GM19023 (cell line): ENCODE results near the gene SFXN5.

Experiments used
- ATAC-seq: cut with Tn5 transposase; IDR thresholded peaks from one replicate; pipeline ENCODE4 v1.9.1; 2021; ENCODE audit warnings: mild to moderate bottlenecking, moderate library complexity; ENCODE audit not compliant: unreplicated experiment

Gene SFXN5

GRCh38 chr2:73053316-73054114 is 18.0 kb downstream of the SFXN5 start:
- no peak for ATAC-seq

- ATAC-seq, result no peak
These were observed 21.4 kb downstream of the SFXN5 start for GRCh38 chr2:73050121-73050545.

DNA sequence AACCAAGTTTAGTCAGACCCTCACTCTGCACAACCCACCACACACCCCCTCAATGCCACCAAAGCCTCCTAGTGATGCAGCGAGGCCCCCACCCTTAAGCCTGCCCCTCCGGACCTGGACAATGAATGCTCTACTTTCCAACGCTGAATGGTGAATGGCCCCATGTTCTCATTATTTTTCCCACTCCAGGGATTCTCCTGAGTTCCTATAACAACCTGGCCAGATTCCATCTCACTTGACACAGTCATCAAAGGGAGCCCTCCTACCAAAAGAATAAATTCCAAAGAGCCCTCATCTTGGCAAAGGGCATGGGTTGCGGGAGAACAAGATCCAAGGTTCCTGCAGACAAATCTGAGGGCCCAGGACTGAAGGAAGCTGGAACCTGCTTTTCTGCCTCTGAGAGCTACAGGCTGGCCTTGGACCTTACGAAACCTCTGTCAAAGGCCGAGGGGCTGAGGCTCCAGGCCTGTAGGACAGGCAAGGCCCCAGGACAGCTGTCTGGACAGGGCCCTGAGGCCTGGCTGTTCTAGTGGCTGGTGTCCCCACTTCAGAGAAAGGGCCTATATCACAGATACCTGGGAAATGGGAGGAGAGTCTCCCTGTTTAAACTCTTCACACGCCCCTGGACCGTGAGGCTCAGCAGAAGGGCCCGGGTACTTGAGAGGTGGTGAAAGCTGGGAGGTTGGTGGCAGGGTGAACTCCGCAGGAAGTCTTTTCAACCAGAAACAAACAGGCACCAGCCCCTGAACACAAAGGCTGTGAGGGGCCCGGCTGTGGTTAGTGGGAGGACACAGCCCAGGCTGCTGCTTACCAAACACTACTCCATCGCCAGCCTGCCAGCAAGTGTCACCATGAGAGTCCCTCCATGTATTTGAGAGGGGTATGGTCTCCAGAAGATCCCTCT is 27.3 kb downstream of the SFXN5 start:
- no peak for ATAC-seq

DNA sequence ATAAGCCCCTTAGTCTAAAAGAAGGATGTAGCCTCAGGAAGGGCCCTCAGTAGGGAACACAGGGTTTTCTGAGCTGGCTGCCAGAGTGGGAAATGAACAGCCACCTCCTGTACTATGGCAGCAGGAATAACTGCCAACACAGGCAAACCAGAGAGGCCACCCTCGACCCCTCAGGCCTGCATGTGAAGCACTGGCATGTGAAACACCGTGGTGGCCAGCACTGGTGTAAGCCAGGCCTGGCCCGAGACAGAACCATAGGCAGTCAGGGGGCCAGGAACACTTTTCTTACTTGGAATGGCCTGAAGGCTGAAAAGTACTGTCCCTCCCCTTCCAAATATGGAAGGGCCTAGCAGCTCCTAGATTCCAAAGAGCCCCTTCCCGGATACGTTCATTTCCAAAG is 28.2 kb downstream of the SFXN5 start:
- ATAC-seq, result no peak

GRCh38 chr2:73037947-73038585 is 33.4 kb downstream of the SFXN5 start:
- ATAC-seq, result no peak

- no peak for ATAC-seq
These were observed 34.7 kb downstream of the SFXN5 start for GRCh38 chr2:73036766-73037165.

GRCh38 chr2:73035899-73036711 is 35.4 kb downstream of the SFXN5 start:
- ATAC-seq, result no peak

- ATAC-seq, result no peak
These were observed 36.7 kb downstream of the SFXN5 start for GRCh38 chr2:73034661-73035375.

GRCh38 chr2:73033766-73034381 is 37.6 kb downstream of the SFXN5 start:
- no peak for ATAC-seq

DNA sequence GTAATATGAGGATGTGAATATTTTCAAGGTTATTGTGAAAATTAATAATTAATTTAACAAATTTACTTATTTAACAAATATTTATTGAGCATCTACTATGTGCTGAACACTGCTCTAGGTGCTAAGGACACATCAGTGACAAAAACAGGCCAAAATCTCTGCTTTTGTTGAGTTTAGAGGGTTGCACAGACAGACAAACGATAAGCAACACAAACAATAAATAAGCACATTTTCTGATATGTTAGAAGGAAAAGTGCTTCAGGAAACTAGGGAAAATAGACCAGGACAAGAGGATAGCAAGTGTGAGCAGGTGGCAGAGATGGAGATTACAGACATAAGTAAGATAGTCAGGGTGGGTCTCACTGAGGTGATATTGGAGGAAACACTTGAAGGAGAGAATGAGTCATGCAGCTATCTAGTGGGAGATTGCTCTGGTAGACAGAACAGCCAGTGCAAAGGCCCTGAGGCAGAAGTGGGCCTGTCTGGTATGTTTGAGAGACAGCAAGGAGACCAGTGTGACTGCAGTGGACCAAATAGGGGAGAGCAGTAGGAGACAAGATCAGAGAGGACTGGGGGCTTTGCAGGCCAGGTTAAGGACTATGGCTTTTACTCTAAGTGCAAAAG is 38.3 kb downstream of the SFXN5 start:
- no peak for ATAC-seq

DNA sequence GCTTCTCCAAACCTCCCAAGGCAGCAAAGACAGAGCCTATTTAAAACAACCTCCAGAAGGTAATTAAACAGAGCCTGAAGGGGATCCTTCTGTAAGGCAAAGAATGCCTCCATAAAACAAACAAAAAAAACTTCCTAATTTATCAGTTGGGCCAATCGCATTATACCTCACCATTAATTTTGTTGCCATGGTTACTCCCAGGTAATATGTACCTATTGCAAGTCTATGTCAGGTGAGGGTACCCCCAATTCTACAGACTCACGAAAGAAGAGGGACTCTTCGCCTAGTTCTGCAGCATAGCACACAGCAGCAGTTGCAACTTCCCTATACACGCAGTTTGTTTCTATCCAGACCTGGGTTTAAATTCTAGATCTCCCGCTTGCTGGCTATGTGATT is 38.8 kb downstream of the SFXN5 start:
- no peak for ATAC-seq

GRCh38 chr2:73031725-73032701 is 39.5 kb downstream of the SFXN5 start:
- no peak for ATAC-seq

GRCh38 chr2:73031095-73031678 is 40.3 kb downstream of the SFXN5 start:
- no peak for ATAC-seq

DNA sequence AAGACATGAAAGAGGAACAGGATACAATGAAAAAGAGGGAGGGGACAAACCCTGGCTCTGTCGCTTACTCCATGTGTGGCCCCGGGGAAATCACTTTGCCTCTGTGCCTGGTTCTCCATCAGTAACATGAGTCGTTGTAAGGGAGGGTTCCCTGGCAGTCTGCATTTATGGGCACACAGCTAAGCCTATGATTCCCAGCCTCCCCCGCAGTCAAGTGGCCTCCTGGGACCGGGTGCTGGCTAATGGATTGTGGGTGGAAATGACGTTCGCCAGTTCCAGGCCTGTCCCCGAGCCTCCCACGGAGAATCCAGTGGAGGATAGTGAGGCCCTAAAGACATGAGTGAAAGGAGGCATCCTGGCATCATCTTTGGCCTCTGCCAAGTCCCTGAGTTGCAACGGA is 42.7 kb downstream of the SFXN5 start:
- ATAC-seq, result no peak

GRCh38 chr2:73027340-73027739 is 44.2 kb downstream of the SFXN5 start:
- no peak for ATAC-seq

DNA sequence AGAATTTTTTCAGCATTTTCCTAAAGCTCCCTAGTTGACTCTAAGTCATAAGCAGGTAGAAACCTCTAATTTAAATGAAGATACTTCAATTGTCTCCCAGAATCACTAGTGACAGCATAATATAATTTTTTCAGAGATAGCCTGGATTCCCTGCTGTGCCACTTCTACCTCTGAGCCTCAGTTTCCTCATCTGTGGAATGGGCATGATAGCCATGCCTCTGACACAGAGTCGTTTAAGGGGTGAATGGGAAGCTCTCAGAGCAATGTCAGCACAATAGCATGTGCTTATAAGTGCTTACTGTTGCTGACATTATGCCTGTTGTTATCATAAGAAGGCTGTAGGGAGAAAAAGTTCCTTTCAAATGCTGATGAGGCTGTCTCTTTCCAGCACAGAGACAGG is 48.0 kb downstream of the SFXN5 start:
- no peak for ATAC-seq

- ATAC-seq, result no peak
These were observed 49.4 kb downstream of the SFXN5 start for GRCh38 chr2:73022024-73022568.
